Muscle layer of colon (tissue), 2 donors: ENCODE results near the gene BTRC.

Experiments used
- H3K27ac ChIP-seq: one replicate; pipeline ENCODE4 v1.7.0; 2013; ENCODE audit warnings: low read depth, mild to moderate bottlenecking, low read length, moderate library complexity
- H3K27me3 ChIP-seq, 2 donors: one replicate each; pipeline ENCODE4 v1.7.0; 2013; ENCODE audit warnings: low read length in 2 of 2, mild to moderate bottlenecking in 2 of 2; ENCODE audit not compliant: insufficient read depth in 2 of 2, control insufficient read depth in 1 of 2
- H3K36me3 ChIP-seq: one replicate; pipeline ENCODE4 v1.7.0; 2013; ENCODE audit warnings: mild to moderate bottlenecking, low read length; ENCODE audit not compliant: insufficient read depth
- H3K4me1 ChIP-seq: one replicate; pipeline ENCODE4 v1.7.0; 2013; ENCODE audit warnings: mild to moderate bottlenecking, low read length; ENCODE audit not compliant: insufficient read depth
- H3K4me3 ChIP-seq, 2 donors: one replicate each; pipeline ENCODE4 v1.7.0; 2013; ENCODE audit warnings: low read length in 2 of 2, low read depth in 1 of 2, mild to moderate bottlenecking in 1 of 2, moderate library complexity in 1 of 2
- H3K9ac ChIP-seq: one replicate; pipeline ENCODE4 v1.7.0; 2013; ENCODE audit warnings: low read length
- H3K9me3 ChIP-seq: one replicate; pipeline ENCODE4 v1.7.0; 2013; ENCODE audit warnings: mild to moderate bottlenecking, low read length
- donor health status: abdominal sarcoma.
- donor health status: Adenocarcinoma of cecum.

Gene BTRC

GRCh38 chr10:101529725-101530553, 176.0 kb downstream of the BTRC start:
- Histone ChIP-seq H3K27ac (no peak overlapping the region), H3K27me3 (no peaks in the 10 kb centered on the region), H3K36me3 (peaks cover 15% of the 10 kb centered on the region), H3K9ac (no peak overlapping the region), H3K9me3 (no peaks in the 10 kb centered on the region), H3K4me1 (no peaks in the 10 kb centered on the region), H3K4me3 (no peak overlapping the region)

GRCh38 chr10:101535949-101536348, 182.0 kb downstream of the BTRC start:
- Histone ChIP-seq H3K36me3 (peaks cover 29% of the 10 kb centered on the region), H3K27ac (no peak overlapping the region), H3K27me3 (no peaks in the 10 kb centered on the region), H3K9ac (no peak overlapping the region), H3K9me3 (no peaks in the 10 kb centered on the region), H3K4me3 (no peak overlapping the region), H3K4me1 (no peaks in the 10 kb centered on the region)

GRCh38 chr10:101536800-101537199, 182.8 kb downstream of the BTRC start:
- Histone ChIP-seq H3K27me3 (no peaks in the 10 kb centered on the region), H3K36me3 (peaks cover 29% of the 10 kb centered on the region), H3K27ac (no peak overlapping the region), H3K9ac (no peak overlapping the region), H3K4me1 (no peaks in the 10 kb centered on the region), H3K9me3 (no peaks in the 10 kb centered on the region), H3K4me3 (no peak overlapping the region)

GRCh38 chr10:101538446-101538845, 184.5 kb downstream of the BTRC start:
- Histone ChIP-seq H3K9me3 (no peaks in the 10 kb centered on the region), H3K9ac (no peak overlapping the region)

GRCh38 chr10:101545898-101546297, 191.9 kb downstream of the BTRC start:
- Histone ChIP-seq H3K27me3 (no peaks in the 10 kb centered on the region), H3K27ac (no peak overlapping the region), H3K4me1 (no peaks in the 10 kb centered on the region), H3K4me3 (no peak overlapping the region), H3K9me3 (no peaks in the 10 kb centered on the region), H3K36me3 (no peaks in the 10 kb centered on the region), H3K9ac (no peak overlapping the region)

More at GRCh38 chr10:101538446-101538845, 184.5 kb downstream of the BTRC start:
- H3K36me3 ChIP-seq: peaks cover 20% of the 10 kb centered on the region
- no peaks in the 10 kb centered on the region for H3K4me1 ChIP-seq
- H3K27me3 ChIP-seq: no peaks in the 10 kb centered on the region
- no peak overlapping the region for H3K4me3 ChIP-seq
- H3K27ac ChIP-seq: no peak overlapping the region

GRCh38 chr10:101550965-101551364, 197.0 kb downstream of the BTRC start:
- Histone ChIP-seq H3K27ac (no peak overlapping the region), H3K4me3 (no peak overlapping the region), H3K4me1 (no peaks in the 10 kb centered on the region), H3K9ac (no peak overlapping the region), H3K36me3 (peaks cover 27% of the 10 kb centered on the region), H3K9me3 (no peaks in the 10 kb centered on the region), H3K27me3 (no peaks in the 10 kb centered on the region)

GRCh38 chr10:101552442-101552841, 198.5 kb downstream of the BTRC start:
- Histone ChIP-seq H3K4me3 (no peak overlapping the region), H3K36me3 (peaks cover 27% of the 10 kb centered on the region), H3K27me3 (no peaks in the 10 kb centered on the region), H3K9me3 (no peaks in the 10 kb centered on the region), H3K27ac (no peak overlapping the region), H3K4me1 (no peaks in the 10 kb centered on the region), H3K9ac (no peak overlapping the region)

- Histone ChIP-seq H3K27ac (no peak overlapping the region), H3K36me3 (peaks cover 18% of the 10 kb centered on the region), H3K4me1 (no peaks in the 10 kb centered on the region)
These were observed 203.6 kb downstream of the BTRC start for GRCh38 chr10:101557541-101557940.

GRCh38 chr10:101558204-101558603, 204.2 kb downstream of the BTRC start:
- Histone ChIP-seq H3K4me3 (no peak overlapping the region), H3K27me3 (peaks cover 5 to 16% of the 10 kb centered on the region in 2 donors), H3K27ac (no peak overlapping the region), H3K9ac (no peak overlapping the region), H3K9me3 (no peaks in the 10 kb centered on the region), H3K4me1 (no peaks in the 10 kb centered on the region), H3K36me3 (peaks cover 11% of the 10 kb centered on the region)

More at GRCh38 chr10:101557541-101557940, 203.6 kb downstream of the BTRC start:
- H3K4me3 ChIP-seq: no peak overlapping the region
- H3K27me3 ChIP-seq: peaks cover 5 to 16% of the 10 kb centered on the region in 2 donors
- H3K9ac ChIP-seq: no peak overlapping the region
- no peaks in the 10 kb centered on the region for H3K9me3 ChIP-seq

GRCh38 chr10:101558671-101559595, 205.0 kb downstream of the BTRC start:
- Histone ChIP-seq H3K9me3 (no peaks in the 10 kb centered on the region), H3K36me3 (peaks cover 4% of the 10 kb centered on the region), H3K9ac (no peak overlapping the region), H3K27ac (no peak overlapping the region), H3K4me3 (no peak overlapping the region), H3K27me3 (peaks cover 5 to 16% of the 10 kb centered on the region in 2 donors), H3K4me1 (no peaks in the 10 kb centered on the region)

- H3K9ac ChIP-seq: no peak overlapping the region
- H3K9me3 ChIP-seq: no peaks in the 10 kb centered on the region
- no peak overlapping the region for H3K27ac ChIP-seq
- no peaks in the 10 kb centered on the region for H3K36me3 ChIP-seq
- H3K27me3 ChIP-seq: peaks cover 5 to 19% of the 10 kb centered on the region in 2 donors
- H3K4me3 ChIP-seq: no peak overlapping the region
- no peaks in the 10 kb centered on the region for H3K4me1 ChIP-seq
These were observed 205.8 kb downstream of the BTRC start for GRCh38 chr10:101559596-101560297.
